Hematopoietic multipotent progenitor cell (in vitro differentiated cells): ENCODE measurements around the gene NFASC. TPM values are rescaled to one million over a fixed set of nuclear protein-coding genes. Genes with fewer than 3 reads are reported as not detected.
A peak's percentile ranks its signal among the peaks of the same experiment; 100 is the strongest.

ENCODE experiments used
- DNase-seq, 3 donors: peaks; one replicate each; pipeline ENCODE4 v3.0.0-alpha.2; 2011 to 2015; ENCODE audit warnings: low read depth in 2 of 3, low spot score in 2 of 3
- total RNA-seq: library from RNA; depleted of rRNA; stranded (reverse); fragments of >200 nt; gene quantifications from one replicate; pipeline ENCODE4 v1.2.3, GENCODE V29; 2012

NFASC gene
- total RNA-seq, 1 donor = under 0.01 TPM

DNA sequence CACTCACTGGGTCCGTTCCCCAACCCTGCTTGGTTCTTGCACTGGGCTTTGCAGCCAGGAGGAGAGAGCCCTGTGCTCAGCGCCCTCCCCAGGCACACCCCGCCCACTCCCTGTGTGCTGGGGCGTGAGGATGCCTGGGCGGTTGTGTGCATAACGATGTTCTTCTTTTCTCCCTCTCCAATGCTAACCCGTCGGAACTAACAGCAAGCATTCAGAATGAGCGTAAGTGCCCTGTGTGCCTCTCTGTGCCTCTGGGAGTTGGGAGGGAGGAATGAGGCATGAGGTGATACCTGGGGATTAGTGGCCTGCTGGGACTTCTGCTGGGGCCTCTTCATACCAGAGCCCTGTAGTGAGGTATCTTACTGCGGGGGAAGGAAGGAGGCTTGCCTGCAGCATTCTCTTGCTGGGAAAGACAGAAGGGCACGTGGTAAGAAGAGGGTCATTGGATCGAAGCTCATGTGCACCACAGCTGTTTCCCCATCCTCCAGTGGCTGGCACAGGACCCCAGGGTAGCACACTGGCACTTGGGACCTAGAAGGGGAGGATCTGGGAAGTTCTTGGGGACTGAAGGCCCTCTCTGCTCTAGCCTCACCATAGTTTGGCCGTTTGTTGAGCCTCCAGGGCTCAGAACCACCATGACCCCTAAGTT is 79.8 kb downstream of the NFASC start:
- DNase-seq = no peak

DNA sequence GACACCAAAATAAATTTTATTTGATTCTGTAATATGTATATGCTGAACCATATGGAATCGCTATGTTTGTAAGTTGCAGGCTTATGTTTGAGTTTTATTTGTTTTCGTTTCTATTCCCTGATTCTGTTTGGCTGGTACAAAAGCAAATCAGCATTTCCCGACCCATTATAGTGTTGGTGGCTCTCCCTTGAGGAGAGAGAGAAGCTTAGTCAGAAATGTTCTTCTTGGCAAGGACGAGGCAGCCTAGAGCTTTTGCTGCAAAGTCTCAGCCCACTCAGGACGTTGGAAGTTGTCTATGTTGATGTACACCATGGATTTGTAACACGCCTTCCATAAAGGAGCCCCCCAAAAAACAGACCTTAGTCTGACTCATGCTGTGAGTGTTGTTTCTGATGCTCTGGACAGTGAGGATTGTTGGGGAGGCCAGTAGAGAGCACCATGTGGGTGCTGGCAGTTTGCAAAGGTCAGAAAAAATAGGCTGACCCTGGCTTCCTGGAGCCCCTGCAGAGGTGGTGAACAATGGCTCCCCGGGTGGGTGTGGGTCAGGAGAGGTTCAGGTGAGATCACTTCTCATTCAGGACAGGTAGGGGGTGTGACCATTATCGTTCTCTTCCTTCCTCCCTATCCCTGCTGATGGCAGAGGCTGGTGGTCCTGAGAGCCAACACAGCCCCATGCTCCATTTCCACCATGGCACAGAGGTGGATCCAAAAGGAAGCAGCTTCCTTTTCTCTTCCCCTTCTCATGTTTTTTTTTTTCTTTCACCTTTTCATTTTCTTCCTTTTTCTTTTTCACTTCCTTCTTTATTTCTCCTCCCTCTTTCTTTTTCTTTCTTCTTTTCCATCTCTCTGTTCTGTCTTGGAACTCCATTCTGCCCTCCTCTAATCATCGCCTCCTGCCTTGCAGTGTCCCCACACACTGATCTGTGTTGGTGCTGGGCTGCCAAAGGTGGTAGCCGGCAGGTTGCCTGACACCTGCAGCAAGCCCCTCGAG is 88.0 kb downstream of the NFASC start:
- no peak for DNase-seq

DNA sequence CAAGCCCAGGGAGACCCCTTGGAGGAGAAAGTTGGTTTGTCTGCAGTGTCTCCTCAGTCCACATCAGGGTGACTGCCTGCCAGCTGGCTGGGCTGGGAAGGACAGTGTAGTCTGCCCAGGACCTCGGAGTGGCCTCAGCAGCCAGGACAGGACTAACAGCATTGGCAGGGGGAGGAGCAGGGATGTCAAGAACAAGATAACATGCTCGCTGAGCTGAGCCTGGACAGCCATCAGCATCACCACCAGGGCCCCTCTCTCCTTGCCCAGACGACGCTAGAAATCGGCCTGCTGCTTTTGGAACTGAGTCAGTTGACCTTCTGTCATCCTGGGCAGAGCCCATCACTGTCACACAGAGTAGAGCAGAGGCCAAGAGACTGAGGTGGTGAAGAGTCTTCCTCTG is 88.7 kb downstream of the NFASC start:
- DNase-seq = no peak

- no peak for DNase-seq
Measured at GRCh38 chr1:204959836-204960235, 89.2 kb downstream of the NFASC start.

DNA sequence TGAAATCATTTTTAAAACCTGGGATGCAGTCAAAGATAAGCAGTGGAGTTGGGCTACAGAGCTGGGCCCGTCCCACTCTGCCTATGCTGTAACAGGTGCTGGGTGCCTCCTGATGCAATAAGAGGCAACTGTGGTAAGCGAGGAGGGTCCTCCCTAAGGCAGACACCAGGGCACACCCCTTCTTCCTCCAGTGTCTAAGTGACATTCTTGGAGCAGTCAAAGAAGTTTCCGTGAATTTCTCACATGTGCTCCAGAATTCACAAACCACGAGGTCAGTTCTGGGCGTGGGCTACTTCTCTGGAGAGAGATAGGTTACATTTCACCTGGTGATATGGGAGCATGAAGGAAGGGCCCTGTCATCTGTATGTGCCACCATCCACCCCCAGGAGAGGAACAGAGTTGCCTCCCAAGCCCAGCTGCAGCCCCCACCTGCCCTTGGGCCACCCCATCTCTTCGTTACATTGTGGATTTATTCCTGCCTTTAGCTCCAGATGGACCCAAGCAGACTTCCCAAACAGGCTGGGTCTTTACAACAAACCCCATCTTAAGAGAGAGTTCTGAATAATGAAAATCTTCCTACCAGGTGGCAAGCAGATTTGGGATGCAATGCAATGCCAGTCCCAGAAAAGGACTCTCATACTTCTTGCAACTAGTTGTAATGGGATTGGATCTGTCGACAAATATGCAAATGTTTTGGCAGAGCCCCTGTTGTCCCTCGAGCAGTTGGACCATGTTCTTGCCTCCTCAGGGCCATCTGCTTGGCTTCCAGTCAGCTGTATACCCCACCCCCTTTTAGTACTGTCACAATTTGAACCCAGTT is 89.9 kb downstream of the NFASC start:
- DNase-seq = no peak

- DNase-seq = no peak
Measured at GRCh38 chr1:204961765-204962419, 91.2 kb downstream of the NFASC start.

GRCh38 chr1:204962742-204963632 is 92.3 kb downstream of the NFASC start:
- DNase-seq = no peak

DNA sequence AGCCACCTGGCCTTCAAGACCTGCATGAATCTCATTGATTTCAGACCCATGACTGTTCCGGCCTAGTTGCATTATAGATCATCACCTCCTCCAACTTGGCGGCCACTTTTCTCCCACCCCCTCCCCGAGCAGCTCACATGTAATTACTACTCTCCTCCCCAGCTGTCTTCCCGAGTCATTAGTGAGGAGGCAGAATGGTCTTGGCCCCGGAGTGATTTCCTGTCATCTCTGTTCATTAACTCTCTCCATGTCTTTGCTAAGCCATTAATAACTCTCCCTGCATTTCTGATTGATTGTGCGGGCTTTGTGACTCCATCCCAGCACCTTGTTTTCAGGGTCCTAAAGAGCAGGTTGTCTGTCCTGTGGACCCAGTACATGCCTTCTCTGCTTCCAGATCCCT is 96.8 kb downstream of the NFASC start:
- no peak for DNase-seq

- DNase-seq = no peak
Measured at GRCh38 chr1:204968135-204968534, 97.5 kb downstream of the NFASC start.

GRCh38 chr1:204968951-204969350 is 98.3 kb downstream of the NFASC start:
- DNase-seq = no peak

GRCh38 chr1:204970937-204971336 is 100.3 kb downstream of the NFASC start:
- no peak for DNase-seq

DNA sequence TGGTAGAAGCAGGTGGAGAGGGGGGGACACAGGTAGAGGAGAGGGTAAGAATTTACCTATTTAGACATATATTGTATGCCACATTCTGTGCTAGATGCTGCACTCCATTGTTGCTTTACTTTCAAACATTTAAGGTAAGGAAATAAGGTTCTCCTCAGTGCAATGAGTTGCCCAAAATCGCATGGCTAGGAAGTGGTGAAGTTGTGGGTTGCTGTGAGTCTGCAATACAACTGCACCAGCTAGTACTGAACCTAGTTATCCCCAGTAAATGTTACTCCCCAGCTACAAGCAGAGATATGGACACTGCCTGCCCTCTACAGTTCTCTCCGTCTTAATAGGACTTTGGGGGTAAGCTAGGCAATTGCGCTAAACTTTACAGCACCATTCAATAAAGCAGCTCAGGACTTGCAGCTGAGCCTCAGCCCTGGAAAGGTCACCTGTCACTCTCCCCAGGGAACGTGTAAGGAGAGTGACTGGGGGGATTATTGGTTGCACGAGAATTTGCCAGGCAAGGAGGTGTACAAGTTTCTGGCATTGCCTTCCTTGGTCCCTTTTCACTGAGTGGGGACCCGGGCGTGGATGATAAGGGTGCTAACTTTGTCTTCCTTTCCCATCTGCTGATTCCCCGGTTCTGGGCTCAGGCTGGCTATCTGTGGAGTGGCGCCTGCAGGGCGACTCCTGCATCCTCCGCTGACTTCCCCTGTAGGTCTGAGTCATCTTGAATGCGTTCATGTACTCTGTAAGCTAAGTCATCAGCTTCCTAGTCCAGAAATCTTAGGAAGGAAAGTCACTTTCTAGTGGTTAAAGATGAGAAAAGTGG is 101.1 kb downstream of the NFASC start:
- DNase-seq = peak in 2 of 3 donors; percentile 84 to 86

- no peak for DNase-seq
Measured at GRCh38 chr1:204972426-204972825, 101.8 kb downstream of the NFASC start.

GRCh38 chr1:204973449-204973848 is 102.8 kb downstream of the NFASC start:
- DNase-seq = no peak

GRCh38 chr1:204974327-204974726 is 103.7 kb downstream of the NFASC start:
- no peak for DNase-seq

DNA sequence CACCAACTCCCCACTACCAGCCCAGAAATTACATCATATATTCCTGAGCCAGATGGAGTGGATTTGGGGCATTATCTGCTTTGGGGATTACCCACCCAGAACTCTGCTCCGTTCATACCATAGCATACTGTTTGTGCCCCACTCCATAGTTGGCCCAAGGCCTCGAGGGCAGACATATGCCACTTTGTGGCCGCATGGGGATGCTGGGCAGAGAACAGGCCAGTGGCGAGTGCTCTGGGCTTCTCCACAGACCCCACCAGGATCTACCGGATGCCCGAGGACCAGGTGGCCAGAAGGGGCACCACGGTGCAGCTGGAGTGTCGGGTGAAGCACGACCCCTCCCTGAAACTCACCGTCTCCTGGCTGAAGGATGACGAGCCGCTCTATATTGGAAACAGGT is 104.4 kb downstream of the NFASC start:
- no peak for DNase-seq

DNA sequence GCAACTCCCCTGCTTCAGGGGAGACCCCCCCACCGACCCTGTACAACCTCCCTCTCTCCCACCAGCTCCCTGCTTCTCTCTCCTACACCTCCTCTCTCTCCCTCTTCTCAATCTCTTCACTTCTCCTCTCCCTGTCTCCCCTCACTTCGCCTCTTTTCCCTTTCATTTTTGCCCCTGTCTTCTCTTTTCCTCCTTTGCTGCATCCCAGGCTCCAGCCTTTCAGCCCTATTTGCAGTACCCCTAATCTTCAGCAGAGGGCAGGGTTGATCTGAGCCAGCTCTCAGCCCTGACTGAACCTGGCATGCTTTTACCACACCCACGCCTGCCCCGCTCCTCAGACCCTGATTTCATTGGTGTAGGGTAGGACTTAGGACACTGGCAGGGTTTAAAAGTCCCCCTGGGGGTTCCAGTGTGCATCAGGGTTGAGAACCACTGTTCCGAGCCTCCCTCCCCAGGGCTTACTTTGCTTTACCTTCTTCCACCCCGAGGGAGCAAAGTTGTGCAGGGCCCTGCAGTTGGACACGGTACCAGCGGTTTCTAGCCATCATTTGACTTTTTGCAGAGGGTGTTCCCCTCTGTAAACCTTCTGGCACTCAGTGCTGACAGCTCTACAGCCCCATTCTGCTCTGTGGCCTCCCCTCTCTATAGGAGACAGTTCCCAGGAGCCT is 105.0 kb downstream of the NFASC start:
- DNase-seq = peak in 2 of 3 donors; percentile 50 to 65

DNA sequence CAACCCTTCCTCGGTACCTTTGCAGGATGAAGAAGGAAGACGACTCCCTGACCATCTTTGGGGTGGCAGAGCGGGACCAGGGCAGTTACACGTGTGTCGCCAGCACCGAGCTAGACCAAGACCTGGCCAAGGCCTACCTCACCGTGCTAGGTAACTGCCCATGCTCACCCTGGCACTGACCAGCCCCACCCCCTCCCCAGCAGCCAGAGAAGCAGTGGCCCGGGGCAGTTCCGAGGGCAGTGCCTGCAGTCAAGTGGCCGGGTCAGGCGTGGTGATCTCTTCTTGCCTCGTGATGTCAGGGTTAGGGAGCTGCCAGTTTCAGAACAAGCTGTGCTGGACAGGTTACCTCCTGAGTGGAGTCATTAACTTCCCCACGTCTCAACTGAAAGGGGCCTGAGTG is 106.0 kb downstream of the NFASC start:
- DNase-seq = no peak
